Measurements from ENCODE around the gene UACA. TPM values are rescaled to one million over a fixed set of nuclear protein-coding genes. Genes with fewer than 3 reads are reported as not detected.

The UACA gene
- total RNA-seq, 4 donors from 2014 or later = 63.9 to 119 (median 92.4) TPM

DNA sequence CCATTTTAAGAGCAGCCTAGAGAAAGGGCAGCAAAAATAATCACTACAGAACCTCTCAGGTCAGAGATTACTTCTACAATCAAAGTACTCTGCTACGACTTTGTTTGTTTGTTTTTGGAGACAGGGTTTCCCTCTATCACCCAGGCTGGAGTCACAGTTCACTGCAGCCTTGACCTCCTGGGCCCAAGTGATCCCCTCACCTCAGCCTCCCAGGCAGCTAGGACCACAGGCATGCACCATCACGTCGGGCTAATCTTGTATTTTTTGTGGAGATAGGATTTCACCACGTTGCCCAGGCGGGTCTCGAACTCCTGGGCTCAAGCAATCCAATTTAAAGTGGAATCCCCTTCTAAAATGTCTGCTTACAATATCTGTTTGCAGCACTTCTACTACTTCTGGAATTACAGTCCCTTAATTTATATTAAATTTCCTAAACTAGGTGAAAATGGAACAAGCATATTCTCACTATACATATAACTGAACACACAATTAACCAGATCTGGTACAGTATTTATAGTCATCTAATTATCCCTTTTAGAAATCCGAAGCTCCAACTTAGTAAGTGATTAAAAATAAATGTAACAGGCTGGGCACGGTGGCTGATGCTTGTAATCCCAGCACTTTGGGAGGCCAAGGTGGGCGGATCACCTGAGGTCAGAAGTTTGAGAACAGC is 4.4 kb downstream of the UACA start:
- no peak for DNase-seq
- Histone ChIP-seq H3K9me3 (no peaks in the 10 kb centered on the region), H3K4me1 (peaks cover 11 to 31% of the 10 kb centered on the region in 2 donors), H3K27me3 (no peaks in the 10 kb centered on the region), H3K27ac (peak overlapping the region in 1 of 3 donors; percentile 10), H3K4me3 (replicated peaks in 1 of 3) (no peak overlapping the region), H3K36me3 (no peaks in the 10 kb centered on the region)
- intact Hi-C loops (cut with DNase I) = no loop called here
- TF ChIP-seq POLR2A (IDR thresholded peaks at IDR 0.05) = no peak
- TF ChIP-seq, protein P1, sequence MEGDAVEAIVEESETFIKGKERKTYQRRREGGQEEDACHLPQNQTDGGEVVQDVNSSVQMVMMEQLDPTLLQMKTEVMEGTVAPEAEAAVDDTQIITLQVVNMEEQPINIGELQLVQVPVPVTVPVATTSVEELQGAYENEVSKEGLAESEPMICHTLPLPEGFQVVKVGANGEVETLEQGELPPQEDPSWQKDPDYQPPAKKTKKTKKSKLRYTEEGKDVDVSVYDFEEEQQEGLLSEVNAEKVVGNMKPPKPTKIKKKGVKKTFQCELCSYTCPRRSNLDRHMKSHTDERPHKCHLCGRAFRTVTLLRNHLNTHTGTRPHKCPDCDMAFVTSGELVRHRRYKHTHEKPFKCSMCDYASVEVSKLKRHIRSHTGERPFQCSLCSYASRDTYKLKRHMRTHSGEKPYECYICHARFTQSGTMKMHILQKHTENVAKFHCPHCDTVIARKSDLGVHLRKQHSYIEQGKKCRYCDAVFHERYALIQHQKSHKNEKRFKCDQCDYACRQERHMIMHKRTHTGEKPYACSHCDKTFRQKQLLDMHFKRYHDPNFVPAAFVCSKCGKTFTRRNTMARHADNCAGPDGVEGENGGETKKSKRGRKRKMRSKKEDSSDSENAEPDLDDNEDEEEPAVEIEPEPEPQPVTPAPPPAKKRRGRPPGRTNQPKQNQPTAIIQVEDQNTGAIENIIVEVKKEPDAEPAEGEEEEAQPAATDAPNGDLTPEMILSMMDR (IDR thresholded peaks at IDR 0.05) = no peak
- WGBS, 2 donors = 73 to 75% methylated on average over 9 of the region's 9 CpGs

DNA sequence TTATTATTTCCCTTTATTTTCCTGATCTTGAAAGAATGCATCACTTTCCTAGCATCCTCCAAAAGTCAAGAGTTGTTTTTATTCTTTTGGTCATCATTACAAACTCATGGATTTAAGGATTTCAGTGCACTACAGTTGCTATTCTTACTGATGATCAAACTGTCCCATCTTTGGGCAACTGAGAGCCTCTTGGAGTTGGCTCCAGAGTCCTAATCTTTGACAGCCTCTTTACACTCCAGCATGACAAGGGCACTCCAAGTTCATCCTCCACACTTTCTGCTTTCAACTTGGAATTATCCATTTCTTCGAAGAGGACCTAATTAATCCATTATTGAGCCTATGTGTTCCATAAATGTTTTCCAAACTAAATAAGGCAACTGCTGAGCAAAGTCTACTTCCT is 5.7 kb downstream of the UACA start:
- no peak for TF ChIP-seq POLR2A (IDR thresholded peaks at IDR 0.05)
- TF ChIP-seq, protein P1 (IDR thresholded peaks at IDR 0.05) = no peak
- Histone ChIP-seq H3K27me3 (no peaks in the 10 kb centered on the region), H3K9me3 (no peaks in the 10 kb centered on the region), H3K4me1 (peaks cover 16 to 39% of the 10 kb centered on the region in 2 donors), H3K4me3 (replicated peaks in 1 of 3) (no peak overlapping the region), H3K27ac (no peak overlapping the region), H3K36me3 (no peaks in the 10 kb centered on the region)
- no peak for DNase-seq
- 53 to 61% methylated on average over 1 of the region's 1 CpG for WGBS, 2 donors
- intact Hi-C loops (cut with DNase I) = no loop called here

DNA sequence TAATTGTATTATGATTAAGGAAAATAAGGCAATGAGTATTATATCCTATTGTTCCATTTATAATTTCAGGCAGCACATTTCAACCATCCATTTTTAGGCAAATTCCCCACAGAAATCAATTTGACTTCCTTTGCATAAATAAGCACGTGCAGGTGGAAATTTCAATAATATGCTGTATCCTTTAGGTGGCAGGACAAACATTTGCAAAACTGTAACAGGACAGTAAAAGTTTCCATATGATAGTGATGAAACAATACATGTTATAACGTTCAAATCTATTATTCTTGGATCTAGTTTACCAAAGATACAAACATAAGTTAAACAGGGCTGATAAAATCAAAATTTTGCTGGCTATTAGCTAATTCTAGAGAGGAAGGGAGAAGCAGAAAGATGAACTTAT is 8.5 kb downstream of the UACA start:
- Histone ChIP-seq H3K9me3 (no peaks in the 10 kb centered on the region), H3K27me3 (no peaks in the 10 kb centered on the region), H3K27ac (no peak overlapping the region), H3K36me3 (no peaks in the 10 kb centered on the region), H3K4me1 (peaks cover 13 to 41% of the 10 kb centered on the region in 2 donors), H3K4me3 (replicated peaks in 1 of 3) (no peak overlapping the region)
- WGBS, 2 donors = 69 to 71% methylated on average over 2 of the region's 2 CpGs
- TF ChIP-seq POLR2A (IDR thresholded peaks at IDR 0.05) = no peak
- TF ChIP-seq, protein P1 (IDR thresholded peaks at IDR 0.05) = no peak
- no peak for DNase-seq
- intact Hi-C loops (cut with DNase I) = no loop called here

DNA sequence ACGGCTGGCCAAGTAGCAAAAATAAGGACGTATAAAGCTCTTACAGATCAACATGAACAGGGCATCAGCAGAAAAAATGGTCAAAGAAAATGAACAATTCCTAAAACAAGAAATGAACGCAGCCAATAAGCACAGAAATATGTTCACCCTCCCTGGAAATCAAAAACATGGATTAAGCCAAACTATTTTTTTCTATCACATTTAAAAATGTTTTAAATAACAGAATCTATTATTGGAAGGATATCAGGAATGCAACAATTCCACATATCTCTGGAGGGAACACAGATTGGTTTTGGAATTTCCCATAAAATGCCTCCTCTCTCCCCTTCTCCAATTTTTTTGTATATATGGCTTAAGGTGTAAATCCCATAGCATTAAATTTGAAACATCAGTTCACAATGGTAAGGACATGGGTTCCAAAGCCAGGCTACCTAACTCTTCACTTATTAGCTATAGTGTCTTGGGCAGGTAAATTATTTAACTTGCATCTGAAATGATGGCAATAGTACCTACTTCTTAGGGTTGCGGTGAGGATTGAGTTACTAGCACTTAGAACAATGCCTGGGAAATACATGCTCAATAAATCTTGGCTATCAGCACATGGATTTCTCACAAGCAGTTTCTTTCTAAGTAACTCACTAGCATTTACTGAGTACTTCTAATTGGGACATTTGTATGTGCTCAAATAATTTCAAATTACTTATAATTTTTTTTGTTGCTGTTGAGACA is 10.1 kb downstream of the UACA start:
- WGBS, 2 donors = 59 to 66% methylated on average over 4 of the region's 4 CpGs
- H3K4me1 ChIP-seq = peaks cover 13 to 38% of the 10 kb centered on the region in 2 donors
- no peak for DNase-seq
- H3K4me3 ChIP-seq (replicated peaks in 1 of 3) = no peak overlapping the region
- H3K36me3 ChIP-seq = no peaks in the 10 kb centered on the region
- no peaks in the 10 kb centered on the region for H3K27me3 ChIP-seq
- H3K27ac ChIP-seq = peak overlapping the region in 1 of 3 donors; percentile 5
- no peaks in the 10 kb centered on the region for H3K9me3 ChIP-seq
- intact Hi-C loops (cut with DNase I) = no loop called here
- TF ChIP-seq, protein P1 (IDR thresholded peaks at IDR 0.05) = no peak
- no peak for TF ChIP-seq POLR2A (IDR thresholded peaks at IDR 0.05)

DNA sequence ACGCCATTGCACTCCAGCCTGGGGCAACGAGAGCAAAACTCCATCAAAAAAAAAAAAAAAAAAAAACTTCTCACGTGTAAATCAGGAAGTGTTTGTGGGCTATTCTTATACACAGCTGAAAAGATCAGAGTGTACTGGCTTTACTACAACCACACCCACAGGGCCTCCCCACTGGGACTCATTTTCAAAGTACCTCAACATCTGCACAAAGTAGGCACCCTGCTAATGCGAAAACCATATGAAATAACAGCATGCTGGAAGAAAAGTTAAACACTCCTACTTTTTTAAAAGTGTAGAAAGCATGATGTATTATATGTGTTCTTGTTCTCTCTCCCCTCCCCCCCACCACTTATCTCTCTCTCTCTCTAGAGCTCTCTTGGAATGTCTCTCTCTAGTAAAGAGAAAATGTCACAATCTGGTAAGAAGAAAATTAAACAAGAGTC is 11.1 kb downstream of the UACA start:
- WGBS, 2 donors = 65 to 69% methylated on average over 4 of the region's 4 CpGs
- H3K4me3 ChIP-seq (replicated peaks in 1 of 3) = no peak overlapping the region
- H3K27me3 ChIP-seq = no peaks in the 10 kb centered on the region
- H3K27ac ChIP-seq = peak overlapping the region in 1 of 3 donors; percentile 38
- DNase-seq = peak in 1 of 2 donors; percentile 22
- H3K9me3 ChIP-seq = no peaks in the 10 kb centered on the region
- TF ChIP-seq POLR2A (IDR thresholded peaks at IDR 0.05) = no peak
- TF ChIP-seq, protein P1 (IDR thresholded peaks at IDR 0.05) = no peak
- no peaks in the 10 kb centered on the region for H3K36me3 ChIP-seq
- peaks cover 13 to 29% of the 10 kb centered on the region in 2 donors for H3K4me1 ChIP-seq
- intact Hi-C loops (cut with DNase I) = no loop called here

Data from thyroid gland (tissue), 4 donors.